Fibroblast of lung (primary cell): ENCODE measurements around the gene ALS2. TPM values are rescaled to one million over a fixed set of nuclear protein-coding genes. Genes with fewer than 3 reads are reported as not detected.

Source experiments
- DNase-seq, 2 donors: peaks; one replicate each; pipeline versions ENCODE4 v3.0.0 to v3.0.0-alpha.2; 2010; ENCODE audit warnings: low read depth in 2 of 2
- H2AFZ ChIP-seq: 2 replicates; pipeline ENCODE4 v1.5.1; 2012; ENCODE audit warnings: low read length, control low read depth, inconsistent platforms
- H3K27ac ChIP-seq: 2 replicates; pipeline ENCODE4 v1.5.1; 2011; ENCODE audit warnings: low read length, control low read depth; ENCODE audit not compliant: insufficient read depth
- H3K27me3 ChIP-seq: 2 replicates; pipeline ENCODE4 v1.5.1; 2011; ENCODE audit warnings: mild to moderate bottlenecking, low read length; ENCODE audit not compliant: control insufficient read depth, insufficient read depth
- H3K36me3 ChIP-seq: 2 replicates; pipeline ENCODE4 v1.5.1; 2011; ENCODE audit warnings: low read length; ENCODE audit not compliant: control insufficient read depth, insufficient read depth
- H3K4me1 ChIP-seq: 2 replicates; pipeline ENCODE4 v1.5.1; 2011; ENCODE audit warnings: low read length; ENCODE audit not compliant: control insufficient read depth, insufficient read depth; ENCODE audit errors: extremely low read depth
- H3K4me2 ChIP-seq: 2 replicates; pipeline ENCODE4 v1.5.1; 2011; ENCODE audit warnings: low read length, control low read depth; ENCODE audit not compliant: insufficient read depth; ENCODE audit errors: extremely low read depth
- H3K4me3 ChIP-seq, 4 experiments: fragments of 200-600 bp in 1 of 4; sonication (generic) in 1 of 4; replicated peaks in 1 of 4; 2 replicates each; pipeline ENCODE4 v1.5.1; 2011 to 2016; ENCODE audit warnings: low read length in 4 of 4, low read depth in 3 of 4, mild to moderate bottlenecking in 3 of 4, control low read depth in 2 of 4, inconsistent platforms in 1 of 4, mixed read lengths in 1 of 4; ENCODE audit not compliant: insufficient read depth in 1 of 4; ENCODE audit errors: control extremely low read depth in 1 of 4
- H3K79me2 ChIP-seq: 2 replicates; pipeline ENCODE4 v1.5.1; 2012; ENCODE audit warnings: mild to moderate bottlenecking, low read length, inconsistent platforms; ENCODE audit not compliant: control insufficient read depth, insufficient read depth
- H3K9ac ChIP-seq: 2 replicates; pipeline ENCODE4 v1.5.1; 2011; ENCODE audit warnings: mild to moderate bottlenecking, low read length, control low read depth; ENCODE audit not compliant: insufficient read depth
- H3K9me3 ChIP-seq: 2 replicates; pipeline ENCODE4 v1.5.1; 2012; ENCODE audit warnings: low read depth, low read length; ENCODE audit not compliant: control insufficient read depth, insufficient read depth
- H4K20me1 ChIP-seq: 2 replicates; pipeline ENCODE4 v1.5.1; 2011; ENCODE audit warnings: low read length; ENCODE audit not compliant: control insufficient read depth, insufficient read depth; ENCODE audit errors: extremely low read depth
- EZH2 ChIP-seq: IDR thresholded peaks from 2 replicates; pipeline ENCODE4 v1.5.1; 2012; ENCODE audit warnings: low read length, control low read depth, mild to moderate bottlenecking; ENCODE audit errors: missing control alignments
- polyA plus RNA-seq, 2 donors: library from polyadenylated mRNA; depleted of rRNA in 1 of 2; stranded (reverse) in 1 of 2; unstranded in 1 of 2; fragments of >200 nt; gene quantifications; 2 replicates each; pipeline ENCODE4 v1.2.1, GENCODE V29; 2011 to 2012; ENCODE audit warnings: missing spikeins in 1 of 2
- total RNA-seq: library from RNA; depleted of rRNA; stranded (reverse); fragments of >200 nt; gene quantifications from 2 replicates; pipeline ENCODE4 v1.2.1, GENCODE V29; 2014
- TF ChIP-seq, protein P1 (sequence below), 2 donors: IDR thresholded peaks in 1 of 2; conservative IDR thresholded peaks in 1 of 2; 1 replicate in 1 of 2; 2 replicates in 1 of 2; pipeline ENCODE4 v1.5.1; 2011 to 2012; ENCODE audit warnings: low read length in 2 of 2, control low read depth in 1 of 2, inconsistent platforms in 1 of 2, low read depth in 1 of 2, mild to moderate bottlenecking in 1 of 2

ALS2 gene
- total and polyA plus RNA-seq, 2 donors (not counting 1 experiment from before 2014, with no cell fraction given), result 21.8 to 30.9 TPM

- Histone ChIP-seq H3K9ac (peak overlapping the region; percentile 86), H3K9me3 (no peaks in the 10 kb centered on the region), H3K27me3 (no peaks in the 10 kb centered on the region), H3K4me3 (peak overlapping the region; percentile 63 to 98 (median 79)), H2AFZ (peak overlapping the region; percentile 97), H4K20me1 (no peaks in the 10 kb centered on the region), H3K79me2 (peaks cover 36% of the 10 kb centered on the region), H3K36me3 (no peaks in the 10 kb centered on the region), H3K4me1 (peaks cover 2% of the 10 kb centered on the region), H3K27ac (peak overlapping the region; percentile 87), H3K4me2 (peak overlapping the region; percentile 100)
- TF ChIP-seq, protein P1, sequence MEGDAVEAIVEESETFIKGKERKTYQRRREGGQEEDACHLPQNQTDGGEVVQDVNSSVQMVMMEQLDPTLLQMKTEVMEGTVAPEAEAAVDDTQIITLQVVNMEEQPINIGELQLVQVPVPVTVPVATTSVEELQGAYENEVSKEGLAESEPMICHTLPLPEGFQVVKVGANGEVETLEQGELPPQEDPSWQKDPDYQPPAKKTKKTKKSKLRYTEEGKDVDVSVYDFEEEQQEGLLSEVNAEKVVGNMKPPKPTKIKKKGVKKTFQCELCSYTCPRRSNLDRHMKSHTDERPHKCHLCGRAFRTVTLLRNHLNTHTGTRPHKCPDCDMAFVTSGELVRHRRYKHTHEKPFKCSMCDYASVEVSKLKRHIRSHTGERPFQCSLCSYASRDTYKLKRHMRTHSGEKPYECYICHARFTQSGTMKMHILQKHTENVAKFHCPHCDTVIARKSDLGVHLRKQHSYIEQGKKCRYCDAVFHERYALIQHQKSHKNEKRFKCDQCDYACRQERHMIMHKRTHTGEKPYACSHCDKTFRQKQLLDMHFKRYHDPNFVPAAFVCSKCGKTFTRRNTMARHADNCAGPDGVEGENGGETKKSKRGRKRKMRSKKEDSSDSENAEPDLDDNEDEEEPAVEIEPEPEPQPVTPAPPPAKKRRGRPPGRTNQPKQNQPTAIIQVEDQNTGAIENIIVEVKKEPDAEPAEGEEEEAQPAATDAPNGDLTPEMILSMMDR (conservative IDR thresholded peaks at IDR 0.05 in 1 of 2, IDR thresholded peaks at IDR 0.05 in 1 of 2; ENCODE audit: low read depth in 1 of 2, low read length in 2 of 2), result no peak
- TF ChIP-seq EZH2, result no peak
- no peak for DNase-seq
These were observed 871 bp upstream of the ALS2 start for GRCh38 chr2:201781557-201782051.

- no peaks in the 10 kb centered on the region for H3K36me3 ChIP-seq
- peak overlapping the region; percentile 59 for H2AFZ ChIP-seq
- H3K27ac ChIP-seq, result peak overlapping the region; percentile 87
- H3K9ac ChIP-seq, result peak overlapping the region; percentile 86
- peak overlapping the region; percentile 63 to 98 (median 79) for H3K4me3 ChIP-seq
- peak in 1 of 2 donors; percentile 34 for DNase-seq
- H3K79me2 ChIP-seq, result peaks cover 51% of the 10 kb centered on the region
- H4K20me1 ChIP-seq, result no peaks in the 10 kb centered on the region
- peak overlapping the region; percentile 85 for H3K4me2 ChIP-seq
- no peaks in the 10 kb centered on the region for H3K27me3 ChIP-seq
- no peak for TF ChIP-seq EZH2
- TF ChIP-seq, protein P1 (conservative IDR thresholded peaks at IDR 0.05 in 1 of 2, IDR thresholded peaks at IDR 0.05 in 1 of 2; ENCODE audit: low read depth in 1 of 2, low read length in 2 of 2), result no peak
- peaks cover 2% of the 10 kb centered on the region for H3K4me1 ChIP-seq
- no peaks in the 10 kb centered on the region for H3K9me3 ChIP-seq
These were observed 646 bp downstream of the ALS2 start for GRCh38 chr2:201779901-201780673.

GRCh38 chr2:201777869-201778268 lies 2.9 kb downstream of the ALS2 start:
- no peak overlapping the region for H3K4me3 ChIP-seq

More at GRCh38 chr2:201777869-201778268, 2.9 kb downstream of the ALS2 start:
- Histone ChIP-seq H4K20me1 (no peaks in the 10 kb centered on the region), H3K27me3 (no peaks in the 10 kb centered on the region), H2AFZ (no peak overlapping the region), H3K27ac (no peak overlapping the region), H3K4me2 (peak overlapping the region; percentile 42), H3K36me3 (no peaks in the 10 kb centered on the region), H3K9me3 (no peaks in the 10 kb centered on the region), H3K4me1 (peaks cover 2% of the 10 kb centered on the region), H3K79me2 (peaks cover 69% of the 10 kb centered on the region), H3K9ac (no peak overlapping the region)
- TF ChIP-seq EZH2, result no peak
- TF ChIP-seq, protein P1 (conservative IDR thresholded peaks at IDR 0.05 in 1 of 2, IDR thresholded peaks at IDR 0.05 in 1 of 2; ENCODE audit: low read depth in 1 of 2, low read length in 2 of 2), result no peak
- DNase-seq, result no peak
